Natural killer cell (primary cell): ENCODE data around the gene CDK11A. TPM values are rescaled to one million over a fixed set of nuclear protein-coding genes. Genes with fewer than 3 reads are reported as not detected.
A peak's percentile ranks its signal among the peaks of the same experiment; 100 is the strongest.

ENCODE experiments used
- ATAC-seq, 3 donors: fragments of 150-1000 bp in 2 of 3; fragments of 200-7000 bp in 1 of 3; cut with Tn5 transposase; 1 replicate in 1 of 3; 2 replicates in 2 of 3; pipeline ENCODE4 v1.10.0; 2021; ENCODE audit warnings: mild to moderate bottlenecking in 2 of 3, moderate library complexity in 2 of 3
- DNase-seq, 2 donors: peaks; one replicate each; pipeline versions ENCODE4 v3.0.0 to v3.0.0-alpha.2; 2013 to 2021; ENCODE audit warnings: mixed read lengths in 1 of 2
- H3K27ac ChIP-seq: one replicate; pipeline ENCODE4 v1.5.1; 2013; ENCODE audit warnings: mild to moderate bottlenecking, low read length
- H3K27me3 ChIP-seq: one replicate; pipeline ENCODE4 v1.6.1; 2013; ENCODE audit warnings: low read length; ENCODE audit not compliant: control insufficient read depth, insufficient read depth
- H3K36me3 ChIP-seq: one replicate; pipeline ENCODE4 v1.6.1; 2013; ENCODE audit warnings: low read length; ENCODE audit not compliant: control insufficient read depth, insufficient read depth
- H3K4me1 ChIP-seq: one replicate; pipeline ENCODE4 v1.6.1; 2013; ENCODE audit warnings: low read length; ENCODE audit not compliant: control insufficient read depth, insufficient read depth
- H3K4me3 ChIP-seq: one replicate; pipeline ENCODE4 v1.5.1; 2013; ENCODE audit warnings: low read length
- H3K9me3 ChIP-seq: one replicate; pipeline ENCODE4 v1.6.1; 2013; ENCODE audit warnings: low read length; ENCODE audit not compliant: control insufficient read depth, insufficient read depth
- H3K27ac Mint-ChIP-seq, 2 donors: one replicate each; pipeline ENCODE4 v1.8.0; 2022; ENCODE audit warnings: mild to moderate bottlenecking in 2 of 2, mixed read lengths in 2 of 2, moderate library complexity in 1 of 2
- H3K27me3 Mint-ChIP-seq, 2 donors: one replicate each; pipeline ENCODE4 v1.8.0; 2022; ENCODE audit warnings: low read depth in 2 of 2, mixed read lengths in 2 of 2
- H3K36me3 Mint-ChIP-seq: one replicate; pipeline ENCODE4 v1.8.0; 2022; ENCODE audit warnings: mixed read lengths
- H3K4me1 Mint-ChIP-seq, 2 donors: one replicate each; pipeline ENCODE4 v1.8.0; 2022; ENCODE audit warnings: mixed read lengths in 2 of 2
- H3K4me3 Mint-ChIP-seq: one replicate; pipeline ENCODE4 v1.8.0; 2022; ENCODE audit warnings: mild to moderate bottlenecking, moderate library complexity, mixed read lengths
- H3K9me3 Mint-ChIP-seq, 2 donors: one replicate each; pipeline ENCODE4 v1.8.0; 2022; ENCODE audit warnings: mixed read lengths in 2 of 2
- CTCF ChIP-seq: fragments of 200-600 bp; IDR thresholded peaks from one replicate; pipeline ENCODE4 v1.8.0; 2022; ENCODE audit warnings: antibody characterized with exemption
- WGBS: methylation state at CpG from one replicate; pipeline ENCODE4 v1.1.7; 2013; ENCODE audit warnings: missing lambda C conversion rate; ENCODE audit not compliant: insufficient coverage; 5-methylcytosine and 5-hydroxymethylcytosine counted together
- intact Hi-C: fragments of 100-400 bp; cut with micrococcal nuclease; formaldehyde crosslinking; loops from one replicate; pipeline ENCODE4 v1.14.2; 2022
- total RNA-seq, 4 donors: library from RNA; stranded (reverse); fragments of 120-200 nt in 1 of 4; gene quantifications; one replicate each; pipeline versions ENCODE4 v1.2.3 to v1.2.4, GENCODE V29; 2013 to 2022

Gene CDK11A
- total RNA-seq, 3 donors from 2014 or later (not counting 1 experiment from before 2014, with no cell fraction given), result 191 to 242 (median 216) TPM

- H3K9me3 Mint-ChIP-seq, result no peaks in the 10 kb centered on the region
- no peak for TF ChIP-seq CTCF
- DNase-seq, result no peak
- WGBS, result 95% methylated on average over 43 of the region's 43 CpGs
- no peaks in the 10 kb centered on the region for H3K4me1 Mint-ChIP-seq
- no peaks in the 10 kb centered on the region for H3K27me3 Mint-ChIP-seq
- no peaks in the 10 kb centered on the region for H3K9me3 ChIP-seq
- H3K27me3 ChIP-seq, result no peaks in the 10 kb centered on the region
- peaks cover under 1% of the 10 kb centered on the region for H3K4me1 ChIP-seq
- no peak overlapping the region for H3K27ac Mint-ChIP-seq
- no peak overlapping the region for H3K4me3 ChIP-seq
- no peak for ATAC-seq
- no peak overlapping the region for H3K4me3 Mint-ChIP-seq
- H3K36me3 Mint-ChIP-seq, result no peaks in the 10 kb centered on the region
- peaks cover 52% of the 10 kb centered on the region for H3K36me3 ChIP-seq
- intact Hi-C loops, result loop anchor here (10.0 kb wide), 2 partner anchors 55 to 95 kb away; partner anchors contain the start of genes MIB2 and SSU72
- H3K27ac ChIP-seq, result no peak overlapping the region
These were observed 54.4 kb downstream of the CDK11A start for GRCh38 chr1:1669468-1670440.

DNA sequence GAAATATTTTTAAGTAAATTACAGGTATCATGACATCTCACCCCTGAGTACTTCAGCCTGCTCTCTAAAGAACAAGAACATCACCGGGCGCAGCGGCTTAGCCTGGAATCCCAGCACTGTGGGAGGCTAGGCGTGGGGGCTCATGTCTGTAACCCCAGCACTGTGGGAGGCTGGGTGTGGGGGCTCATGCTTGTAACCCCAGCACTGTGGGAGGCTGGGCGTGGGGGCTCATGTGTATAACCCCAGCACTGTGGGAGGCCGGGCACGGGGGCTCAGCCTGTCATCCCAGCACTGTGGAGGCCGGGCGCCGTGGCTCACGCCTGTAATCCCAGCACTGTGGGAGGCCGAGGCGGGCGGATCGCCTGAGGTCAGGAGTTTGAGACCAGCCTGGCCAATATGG, 57.6 kb downstream of the CDK11A start:
- no peaks in the 10 kb centered on the region for H3K27me3 Mint-ChIP-seq
- no peaks in the 10 kb centered on the region for H3K9me3 ChIP-seq
- no peaks in the 10 kb centered on the region for H3K4me1 Mint-ChIP-seq
- 98% methylated on average over 15 of the region's 15 CpGs for WGBS
- no peak overlapping the region for H3K4me3 Mint-ChIP-seq
- H3K4me1 ChIP-seq, result peaks cover 3% of the 10 kb centered on the region
- no peak overlapping the region for H3K27ac Mint-ChIP-seq
- DNase-seq, result no peak
- no peak for TF ChIP-seq CTCF
- H3K27me3 ChIP-seq, result no peaks in the 10 kb centered on the region
- no peaks in the 10 kb centered on the region for H3K36me3 Mint-ChIP-seq
- H3K9me3 Mint-ChIP-seq, result no peaks in the 10 kb centered on the region
- H3K27ac ChIP-seq, result no peak overlapping the region
- peaks cover 42% of the 10 kb centered on the region for H3K36me3 ChIP-seq
- no peak for ATAC-seq
- H3K4me3 ChIP-seq, result no peak overlapping the region
- intact Hi-C loops, result no loop called here

DNA sequence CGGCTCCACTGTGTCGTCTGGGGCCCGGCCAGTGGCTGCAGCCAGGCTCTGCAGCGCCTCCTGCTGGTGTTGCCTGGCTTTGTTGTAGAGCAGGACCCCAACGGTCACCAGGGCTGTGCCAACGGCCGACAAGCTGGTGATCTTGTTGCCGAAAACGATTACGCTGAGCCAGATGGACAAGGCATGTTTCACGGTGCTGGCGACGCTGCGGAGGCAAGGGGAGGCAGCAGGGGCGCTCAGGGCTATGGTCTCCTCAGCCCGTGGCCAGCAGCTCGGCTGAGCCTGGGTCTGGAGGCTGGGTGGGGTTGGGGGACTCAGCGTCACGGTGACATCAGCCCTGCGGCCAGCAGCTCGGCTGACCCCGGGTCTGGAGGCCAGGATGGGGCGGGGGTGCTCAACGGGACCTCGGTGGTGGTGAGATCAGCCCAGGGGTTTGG, 58.3 kb downstream of the CDK11A start:
- intact Hi-C loops, result no loop called here

More for the DNA sequence above, 58.3 kb downstream of the CDK11A start:
- ATAC-seq, result peak in 1 of 3 donors; percentile 42
- no peaks in the 10 kb centered on the region for H3K27me3 Mint-ChIP-seq
- peaks cover 35% of the 10 kb centered on the region for H3K36me3 ChIP-seq
- H3K4me1 ChIP-seq, result peaks cover 3% of the 10 kb centered on the region
- H3K4me3 Mint-ChIP-seq, result no peak overlapping the region
- H3K9me3 Mint-ChIP-seq, result no peaks in the 10 kb centered on the region
- no peak overlapping the region for H3K27ac Mint-ChIP-seq
- 94% methylated on average over 25 of the region's 25 CpGs for WGBS
- H3K27ac ChIP-seq, result no peak overlapping the region
- H3K27me3 ChIP-seq, result no peaks in the 10 kb centered on the region
- H3K36me3 Mint-ChIP-seq, result no peaks in the 10 kb centered on the region
- no peak overlapping the region for H3K4me3 ChIP-seq
- H3K4me1 Mint-ChIP-seq, result no peaks in the 10 kb centered on the region
- H3K9me3 ChIP-seq, result no peaks in the 10 kb centered on the region
- DNase-seq, result peak; percentile 24 to 51
- TF ChIP-seq CTCF, result no peak
